Measurements from ENCODE around the gene SOX18. TPM values are rescaled to one million over a fixed set of nuclear protein-coding genes. Genes with fewer than 3 reads are reported as not detected.

The SOX18 gene
- total RNA-seq, 1 experiment from 2014 or later = 0.92 TPM

DNA sequence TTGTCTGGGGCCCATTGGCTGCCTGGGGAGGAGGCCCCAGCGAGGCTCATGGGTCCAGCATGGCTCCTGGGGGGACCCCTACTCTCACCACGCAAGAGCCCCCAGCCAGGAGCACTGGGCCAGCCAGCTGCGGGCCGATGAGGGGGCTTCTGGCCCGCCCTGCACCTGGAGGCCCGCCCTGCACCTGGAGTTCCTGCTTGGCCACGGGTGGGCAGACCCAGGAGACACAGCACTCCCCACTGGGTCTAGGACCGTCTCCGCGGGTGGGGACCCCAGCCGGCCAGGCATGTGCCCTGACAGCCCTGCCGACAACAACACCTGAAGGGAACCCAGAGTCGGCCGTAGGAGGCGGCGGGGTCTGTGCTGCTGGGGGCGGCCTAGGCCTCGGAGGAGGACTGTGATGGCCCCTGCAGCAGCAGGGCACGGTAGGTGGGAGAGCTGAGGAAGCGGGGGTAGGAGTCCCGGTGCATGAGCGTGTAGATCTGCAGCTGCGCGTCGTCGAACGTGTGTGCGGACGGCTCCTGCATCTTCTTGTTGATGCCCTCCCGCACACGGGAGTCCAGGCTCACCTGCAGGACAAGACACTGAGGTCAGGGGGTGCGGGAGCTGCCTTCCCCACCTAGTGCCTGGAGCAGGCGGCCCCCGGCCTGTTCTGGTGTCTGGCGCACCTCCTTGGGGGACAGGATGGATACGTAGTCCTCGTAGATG lies 24.2 kb upstream of the SOX18 start:
- Histone ChIP-seq H3K27me3 (no peaks in the 10 kb centered on the region), H3K4me3 (no peak overlapping the region), H3K9me3 (no peaks in the 10 kb centered on the region), H3K36me3 (peaks cover 19% of the 10 kb centered on the region)
- no peak for DNase-seq

DNA sequence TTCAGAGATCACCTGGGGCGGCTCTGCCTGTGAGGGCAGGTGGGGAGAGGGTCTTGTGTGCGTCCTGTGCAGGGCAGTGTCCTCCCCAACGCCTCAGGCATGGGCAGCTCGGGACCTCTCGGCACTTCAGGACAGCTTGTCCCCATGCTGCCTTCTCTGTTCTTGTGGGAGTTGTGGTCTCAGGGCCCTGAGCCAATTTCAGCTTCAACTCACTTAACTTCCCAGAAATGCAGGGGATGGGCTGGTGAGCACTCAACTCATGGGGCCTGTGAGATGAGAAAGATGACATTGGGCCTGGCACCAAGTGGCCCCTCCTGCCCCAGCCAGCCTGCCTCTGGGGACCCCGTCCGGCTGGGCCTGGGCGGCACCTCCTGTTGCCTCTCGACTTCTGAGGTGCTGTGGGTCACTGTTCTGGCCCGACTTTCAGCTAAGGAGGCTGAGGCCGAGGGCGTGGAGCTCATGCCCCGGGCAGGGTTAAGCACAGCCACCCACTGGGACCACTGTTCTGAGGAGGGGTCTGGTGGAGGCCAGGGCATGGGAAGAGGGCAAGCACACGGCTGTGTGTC lies 23.1 kb upstream of the SOX18 start:
- no peak overlapping the region for H3K4me3 ChIP-seq
- H3K36me3 ChIP-seq = peaks cover 19% of the 10 kb centered on the region
- H3K27me3 ChIP-seq = no peaks in the 10 kb centered on the region
- no peaks in the 10 kb centered on the region for H3K9me3 ChIP-seq
- no peak for DNase-seq

DNA sequence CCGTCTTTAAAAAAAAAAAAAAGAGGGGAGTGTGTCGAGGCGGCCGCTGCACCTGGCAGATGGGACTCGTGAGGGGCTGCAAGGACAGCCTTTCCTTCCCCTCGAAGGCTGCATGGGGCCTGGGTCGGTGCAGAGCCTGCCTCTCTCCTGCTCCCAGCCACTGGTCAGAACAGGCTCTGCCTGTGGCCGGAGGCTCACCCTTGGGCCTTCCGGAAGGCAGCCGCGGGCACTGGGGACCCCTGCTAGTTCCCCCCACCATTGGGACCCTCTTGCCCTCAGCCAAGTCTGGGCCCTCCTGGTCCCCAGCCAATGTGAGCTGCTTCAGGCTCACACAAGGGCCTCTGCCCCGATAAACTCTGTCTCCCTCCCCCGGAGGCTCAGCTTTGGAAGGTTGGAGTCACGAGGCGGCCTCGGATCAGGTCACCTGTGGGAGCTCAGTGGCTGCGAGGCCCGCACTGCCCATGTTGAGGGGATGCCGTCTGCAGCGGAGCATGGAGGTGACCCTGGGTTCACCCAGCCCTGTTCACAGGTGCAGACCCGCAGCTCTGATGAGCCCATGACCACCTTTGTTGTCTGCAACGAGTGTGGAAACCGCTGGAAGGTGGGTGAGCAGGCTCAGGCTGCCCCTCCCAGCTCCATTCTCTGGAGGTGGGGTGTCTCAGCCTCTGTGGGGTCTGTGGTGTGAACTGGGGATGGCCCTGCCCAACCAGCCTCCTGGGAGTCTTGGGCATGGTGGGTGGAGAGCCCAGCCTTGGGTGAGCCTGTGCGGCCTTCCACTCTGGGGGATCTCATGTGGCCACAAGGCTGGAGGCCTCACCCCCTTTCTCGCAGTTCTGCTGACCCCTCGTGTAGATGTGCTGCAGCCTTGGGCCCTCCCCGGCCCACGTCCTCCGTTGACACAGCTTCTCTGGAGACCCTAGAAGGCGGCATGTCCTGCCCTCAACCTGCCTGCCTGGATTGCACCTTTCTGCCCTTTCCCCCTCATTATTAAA lies 22.2 kb upstream of the SOX18 start:
- DNase-seq = no peak
- Histone ChIP-seq H3K36me3 (peaks cover 22% of the 10 kb centered on the region), H3K27me3 (no peaks in the 10 kb centered on the region), H3K4me3 (no peak overlapping the region), H3K9me3 (no peaks in the 10 kb centered on the region)

DNA sequence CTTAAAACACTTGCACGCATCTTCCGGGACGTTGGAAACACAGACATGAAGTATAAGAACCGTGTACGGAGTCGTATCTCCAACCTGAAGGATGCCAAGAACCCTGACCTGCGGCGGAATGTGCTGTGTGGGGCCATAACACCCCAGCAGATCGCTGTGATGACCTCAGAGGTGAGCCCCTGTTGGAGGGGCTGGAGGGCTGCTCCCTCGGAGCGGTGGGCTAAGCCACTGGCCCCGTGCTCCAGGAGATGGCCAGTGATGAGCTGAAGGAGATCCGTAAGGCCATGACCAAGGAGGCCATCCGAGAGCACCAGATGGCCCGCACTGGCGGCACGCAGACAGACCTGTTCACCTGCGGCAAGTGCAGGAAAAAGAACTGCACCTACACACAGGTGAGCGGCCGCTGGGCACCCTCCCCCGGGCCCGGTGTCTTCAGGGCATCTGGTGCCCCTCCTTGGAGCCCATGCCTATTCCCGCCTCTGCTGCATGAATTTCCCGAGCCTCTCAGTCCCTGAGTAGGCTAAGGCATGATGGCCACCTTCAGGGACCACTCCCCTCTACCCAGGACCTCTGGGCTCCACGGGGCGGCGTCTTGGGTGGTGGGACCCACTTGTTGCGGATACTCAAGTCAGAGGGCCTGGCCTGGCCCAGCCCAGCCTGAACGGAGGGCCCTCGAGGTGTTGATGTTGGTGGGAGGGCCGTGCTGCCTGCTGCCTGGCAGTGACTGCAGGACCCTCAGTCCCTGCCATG lies 21.0 kb upstream of the SOX18 start:
- peaks cover 18% of the 10 kb centered on the region for H3K36me3 ChIP-seq
- no peaks in the 10 kb centered on the region for H3K9me3 ChIP-seq
- H3K27me3 ChIP-seq = no peaks in the 10 kb centered on the region
- H3K4me3 ChIP-seq = no peak overlapping the region
- DNase-seq = no peak

- peaks cover 18% of the 10 kb centered on the region for H3K36me3 ChIP-seq
- no peak for DNase-seq
Measured at GRCh38 chr20:64069614-64070243, 20.3 kb upstream of the SOX18 start.

DNA sequence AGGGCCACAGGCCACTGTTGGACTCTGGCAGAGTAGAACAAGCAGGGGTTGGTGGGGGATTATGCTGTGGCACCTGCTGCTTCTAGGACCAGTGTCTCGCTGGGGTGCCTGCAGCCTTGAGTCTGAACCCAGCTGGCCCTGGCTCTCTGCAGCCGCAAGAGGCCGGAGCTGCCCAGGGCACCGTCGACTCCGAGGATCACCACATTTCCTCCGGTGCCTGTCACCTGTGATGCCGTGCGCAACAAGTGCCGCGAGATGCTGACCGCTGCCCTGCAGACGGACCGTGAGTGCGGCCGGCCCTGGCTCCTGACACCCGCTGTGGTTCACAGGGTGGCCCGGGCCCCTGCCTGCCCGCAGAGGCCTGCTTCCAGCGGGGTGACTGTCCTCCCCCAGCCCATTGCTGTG lies 19.8 kb upstream of the SOX18 start:
- DNase-seq = no peak
- Histone ChIP-seq H3K4me3 (no peak overlapping the region), H3K36me3 (peaks cover 18% of the 10 kb centered on the region), H3K27me3 (no peaks in the 10 kb centered on the region), H3K9me3 (no peaks in the 10 kb centered on the region)

More at GRCh38 chr20:64069614-64070243, 20.3 kb upstream of the SOX18 start:
- Histone ChIP-seq H3K4me3 (no peak overlapping the region), H3K9me3 (no peaks in the 10 kb centered on the region), H3K27me3 (no peaks in the 10 kb centered on the region)

- no peak for DNase-seq
- Histone ChIP-seq H3K27me3 (no peaks in the 10 kb centered on the region), H3K36me3 (peaks cover 12% of the 10 kb centered on the region), H3K9me3 (no peaks in the 10 kb centered on the region), H3K4me3 (no peak overlapping the region)
Measured at GRCh38 chr20:64068386-64069208, 19.2 kb upstream of the SOX18 start.

DNA sequence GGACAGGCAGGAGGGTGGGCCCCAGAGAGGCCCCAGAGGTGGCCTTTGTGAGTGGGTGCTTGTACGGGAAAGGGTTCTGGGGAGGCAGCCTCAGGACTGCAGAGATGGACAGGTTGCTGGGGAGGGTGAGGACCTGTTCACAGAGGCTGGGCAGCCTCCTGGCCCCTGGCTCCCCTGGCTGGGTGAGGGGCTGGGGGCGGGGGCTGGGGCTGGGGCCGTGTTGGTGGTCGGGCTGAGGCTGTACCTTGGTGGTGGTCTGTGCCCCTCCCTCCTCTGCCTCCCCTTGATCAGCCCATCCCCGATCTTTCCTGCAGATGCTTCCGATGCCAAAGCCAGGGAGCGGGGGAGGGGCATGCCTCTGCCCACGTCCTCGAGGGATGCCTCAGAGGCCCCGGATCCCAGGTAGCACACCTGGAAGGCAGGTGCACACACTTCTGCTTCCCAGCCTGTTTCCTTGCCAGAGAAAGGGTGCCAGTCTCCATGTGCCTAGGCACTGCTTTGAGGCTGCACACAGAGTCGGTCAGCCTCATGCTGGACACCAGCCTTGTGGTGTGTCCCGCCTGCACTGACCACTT lies 18.4 kb upstream of the SOX18 start:
- Histone ChIP-seq H3K4me3 (no peak overlapping the region), H3K27me3 (no peaks in the 10 kb centered on the region), H3K9me3 (no peaks in the 10 kb centered on the region), H3K36me3 (peaks cover 8% of the 10 kb centered on the region)
- DNase-seq = no peak

DNA sequence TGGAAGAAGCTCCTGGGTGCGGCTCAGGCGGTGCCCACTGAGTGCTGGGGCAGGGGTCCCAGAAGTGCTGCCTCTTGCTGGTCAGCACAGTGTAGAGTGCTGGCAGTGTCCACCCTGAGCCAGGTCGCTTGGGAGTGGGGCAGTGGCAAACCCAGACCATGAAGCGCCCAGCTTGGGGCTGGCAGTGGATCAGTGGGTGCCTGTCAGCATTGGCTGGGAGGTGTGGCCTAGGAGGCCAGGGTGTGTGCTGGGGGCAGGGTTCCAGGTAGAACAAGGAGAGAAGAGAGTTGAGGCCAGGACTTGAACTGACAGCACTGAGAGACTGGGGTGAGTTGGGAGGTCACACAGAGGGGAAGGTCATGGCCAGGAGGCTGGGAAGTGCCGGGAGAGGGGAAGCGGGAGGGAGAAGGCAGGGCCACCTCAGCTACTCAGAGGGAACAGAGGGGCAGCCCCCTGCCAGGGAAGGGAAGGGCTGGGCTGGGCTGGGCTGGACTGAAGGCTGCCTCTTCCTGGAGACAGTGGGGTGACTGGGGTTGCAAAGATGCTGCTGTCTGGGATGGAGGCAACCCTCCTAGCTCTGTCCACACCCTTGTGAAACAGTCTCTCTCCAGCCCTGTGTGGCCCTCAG lies 17.7 kb upstream of the SOX18 start:
- Histone ChIP-seq H3K27me3 (no peaks in the 10 kb centered on the region), H3K4me3 (no peak overlapping the region), H3K36me3 (peaks cover 6% of the 10 kb centered on the region), H3K9me3 (no peaks in the 10 kb centered on the region)
- DNase-seq = no peak

GRCh38 chr20:64065974-64066343 lies 16.5 kb upstream of the SOX18 start:
- no peak overlapping the region for H3K4me3 ChIP-seq
- H3K36me3 ChIP-seq = peaks cover 6% of the 10 kb centered on the region
- no peaks in the 10 kb centered on the region for H3K9me3 ChIP-seq
- DNase-seq = peak; percentile 85
- H3K27me3 ChIP-seq = no peaks in the 10 kb centered on the region

DNA sequence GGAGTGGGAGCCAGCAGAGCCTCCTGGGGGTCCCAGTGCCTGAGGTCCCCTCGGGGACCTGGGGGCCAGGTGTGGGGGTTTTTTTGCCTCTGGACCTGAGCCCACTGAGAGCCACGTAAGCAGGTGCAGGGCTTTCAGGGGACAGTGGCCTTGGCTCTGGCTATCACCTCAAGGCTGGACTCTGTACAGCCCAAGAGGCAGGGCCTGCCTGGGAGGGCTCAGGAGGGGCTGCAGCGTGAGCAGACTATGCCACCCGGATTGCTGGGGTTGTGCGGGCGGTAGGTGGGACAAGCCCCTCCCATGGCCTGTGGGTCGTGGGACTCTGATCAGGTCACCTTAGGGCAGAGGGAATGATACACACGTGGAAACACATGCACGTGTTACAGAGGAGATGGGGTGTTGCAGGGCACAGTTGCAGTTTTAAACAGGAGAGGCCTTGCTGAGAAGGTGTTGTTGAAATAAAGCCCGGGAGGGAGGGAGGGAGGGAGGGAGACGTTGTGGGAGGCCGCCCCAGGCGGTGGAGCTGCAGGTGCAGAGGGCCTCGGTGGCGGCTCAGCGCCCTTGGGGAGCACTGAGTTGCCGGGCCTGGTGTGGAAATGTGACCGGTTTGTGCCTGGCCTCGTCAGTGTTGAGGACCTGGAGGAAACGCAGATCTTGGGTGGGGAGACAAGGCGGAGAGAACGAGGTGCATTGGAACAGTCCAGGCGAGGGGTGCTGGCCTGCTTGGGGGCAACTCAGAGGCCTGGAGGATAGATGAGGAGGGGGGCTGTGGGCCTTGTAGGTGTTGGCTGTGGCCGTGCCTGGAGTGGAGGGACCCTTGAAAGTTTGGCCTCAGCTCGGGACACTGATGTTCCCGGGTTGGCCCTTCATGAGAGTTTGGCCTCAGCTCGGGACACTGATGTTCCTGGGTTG lies 15.9 kb upstream of the SOX18 start:
- H3K27me3 ChIP-seq = no peaks in the 10 kb centered on the region
- DNase-seq = no peak
- peaks cover 6% of the 10 kb centered on the region for H3K36me3 ChIP-seq
- H3K9me3 ChIP-seq = no peaks in the 10 kb centered on the region
- no peak overlapping the region for H3K4me3 ChIP-seq

- peak; percentile 90 for DNase-seq
- no peaks in the 10 kb centered on the region for H3K27me3 ChIP-seq
- H3K36me3 ChIP-seq = peaks cover 6% of the 10 kb centered on the region
- no peaks in the 10 kb centered on the region for H3K9me3 ChIP-seq
- H3K4me3 ChIP-seq = peak overlapping the region; percentile 93
Measured at GRCh38 chr20:64064145-64064698, 14.8 kb upstream of the SOX18 start.

DNA sequence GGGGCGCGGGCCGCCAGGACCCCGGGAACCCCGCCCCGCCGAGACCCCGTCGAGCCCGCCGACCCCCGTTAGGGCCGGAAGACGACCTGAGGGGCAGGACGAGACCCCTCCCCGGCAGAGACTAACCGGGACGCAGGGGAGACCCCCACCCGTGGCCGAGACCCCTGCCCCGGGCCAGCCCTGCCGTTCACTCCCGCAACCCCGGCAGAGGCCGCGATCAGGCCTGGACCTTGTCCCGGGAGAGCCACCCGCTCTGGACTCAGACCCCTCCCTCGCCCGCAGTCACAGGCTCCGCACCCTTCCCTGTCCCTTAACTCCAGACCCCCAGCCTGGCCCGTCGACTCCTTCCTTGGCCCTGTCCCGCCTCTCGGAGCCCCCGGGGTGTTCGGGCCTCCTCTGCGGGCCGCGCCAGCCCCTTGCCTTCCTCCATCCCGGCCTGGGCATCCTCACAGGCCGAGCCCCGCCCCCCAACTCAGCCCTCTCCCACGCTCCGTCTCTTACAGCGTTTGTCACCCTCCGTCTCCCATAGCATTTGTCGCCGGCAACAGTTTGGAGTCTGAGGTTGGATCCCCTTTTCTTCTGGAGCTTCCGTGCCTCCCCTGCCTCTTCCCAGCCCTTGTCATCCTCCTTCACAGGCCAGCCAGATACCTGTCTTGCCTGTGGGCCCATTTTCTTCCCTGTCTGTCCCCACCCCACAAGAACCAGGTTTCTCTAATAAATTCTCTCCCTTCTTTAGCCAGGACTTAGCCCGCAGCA lies 14.1 kb upstream of the SOX18 start:
- Histone ChIP-seq H3K4me3 (peak overlapping the region; percentile 93), H3K36me3 (peaks cover 6% of the 10 kb centered on the region), H3K9me3 (no peaks in the 10 kb centered on the region), H3K27me3 (no peaks in the 10 kb centered on the region)
- peak; percentile 48 for DNase-seq

Measured in MG63 (cell line).